Fibroblast of lung (primary cell): ENCODE results near the gene ZNF189. TPM values are rescaled to one million over a fixed set of nuclear protein-coding genes. Genes with fewer than 3 reads are reported as not detected.

ENCODE experiments used
- DNase-seq, 2 donors: peaks; one replicate each; pipeline versions ENCODE4 v3.0.0 to v3.0.0-alpha.2; 2010; ENCODE audit warnings: low read depth in 2 of 2
- H2AFZ ChIP-seq: 2 replicates; pipeline ENCODE4 v1.5.1; 2012; ENCODE audit warnings: low read length, control low read depth, inconsistent platforms
- H3K27ac ChIP-seq: 2 replicates; pipeline ENCODE4 v1.5.1; 2011; ENCODE audit warnings: low read length, control low read depth; ENCODE audit not compliant: insufficient read depth
- H3K27me3 ChIP-seq: 2 replicates; pipeline ENCODE4 v1.5.1; 2011; ENCODE audit warnings: mild to moderate bottlenecking, low read length; ENCODE audit not compliant: control insufficient read depth, insufficient read depth
- H3K36me3 ChIP-seq: 2 replicates; pipeline ENCODE4 v1.5.1; 2011; ENCODE audit warnings: low read length; ENCODE audit not compliant: control insufficient read depth, insufficient read depth
- H3K4me1 ChIP-seq: 2 replicates; pipeline ENCODE4 v1.5.1; 2011; ENCODE audit warnings: low read length; ENCODE audit not compliant: control insufficient read depth, insufficient read depth; ENCODE audit errors: extremely low read depth
- H3K4me2 ChIP-seq: 2 replicates; pipeline ENCODE4 v1.5.1; 2011; ENCODE audit warnings: low read length, control low read depth; ENCODE audit not compliant: insufficient read depth; ENCODE audit errors: extremely low read depth
- H3K4me3 ChIP-seq, 4 experiments: fragments of 200-600 bp in 1 of 4; sonication (generic) in 1 of 4; replicated peaks in 1 of 4; 2 replicates each; pipeline ENCODE4 v1.5.1; 2011 to 2016; ENCODE audit warnings: low read length in 4 of 4, low read depth in 3 of 4, mild to moderate bottlenecking in 3 of 4, control low read depth in 2 of 4, inconsistent platforms in 1 of 4, mixed read lengths in 1 of 4; ENCODE audit not compliant: insufficient read depth in 1 of 4; ENCODE audit errors: control extremely low read depth in 1 of 4
- H3K79me2 ChIP-seq: 2 replicates; pipeline ENCODE4 v1.5.1; 2012; ENCODE audit warnings: mild to moderate bottlenecking, low read length, inconsistent platforms; ENCODE audit not compliant: control insufficient read depth, insufficient read depth
- H3K9ac ChIP-seq: 2 replicates; pipeline ENCODE4 v1.5.1; 2011; ENCODE audit warnings: mild to moderate bottlenecking, low read length, control low read depth; ENCODE audit not compliant: insufficient read depth
- H3K9me3 ChIP-seq: 2 replicates; pipeline ENCODE4 v1.5.1; 2012; ENCODE audit warnings: low read depth, low read length; ENCODE audit not compliant: control insufficient read depth, insufficient read depth
- H4K20me1 ChIP-seq: 2 replicates; pipeline ENCODE4 v1.5.1; 2011; ENCODE audit warnings: low read length; ENCODE audit not compliant: control insufficient read depth, insufficient read depth; ENCODE audit errors: extremely low read depth
- EZH2 ChIP-seq: IDR thresholded peaks from 2 replicates; pipeline ENCODE4 v1.5.1; 2012; ENCODE audit warnings: low read length, control low read depth, mild to moderate bottlenecking; ENCODE audit errors: missing control alignments
- polyA plus RNA-seq, 2 donors: library from polyadenylated mRNA; depleted of rRNA in 1 of 2; stranded (reverse) in 1 of 2; unstranded in 1 of 2; fragments of >200 nt; gene quantifications; 2 replicates each; pipeline ENCODE4 v1.2.1, GENCODE V29; 2011 to 2012; ENCODE audit warnings: missing spikeins in 1 of 2
- total RNA-seq: library from RNA; depleted of rRNA; stranded (reverse); fragments of >200 nt; gene quantifications from 2 replicates; pipeline ENCODE4 v1.2.1, GENCODE V29; 2014
- TF ChIP-seq, protein P1 (sequence below), 2 donors: IDR thresholded peaks in 1 of 2; conservative IDR thresholded peaks in 1 of 2; 1 replicate in 1 of 2; 2 replicates in 1 of 2; pipeline ENCODE4 v1.5.1; 2011 to 2012; ENCODE audit warnings: low read length in 2 of 2, control low read depth in 1 of 2, inconsistent platforms in 1 of 2, low read depth in 1 of 2, mild to moderate bottlenecking in 1 of 2

The ZNF189 gene
- total and polyA plus RNA-seq, 2 donors (not counting 1 experiment from before 2014, with no cell fraction given) = 8.7 to 21.8 TPM

DNA sequence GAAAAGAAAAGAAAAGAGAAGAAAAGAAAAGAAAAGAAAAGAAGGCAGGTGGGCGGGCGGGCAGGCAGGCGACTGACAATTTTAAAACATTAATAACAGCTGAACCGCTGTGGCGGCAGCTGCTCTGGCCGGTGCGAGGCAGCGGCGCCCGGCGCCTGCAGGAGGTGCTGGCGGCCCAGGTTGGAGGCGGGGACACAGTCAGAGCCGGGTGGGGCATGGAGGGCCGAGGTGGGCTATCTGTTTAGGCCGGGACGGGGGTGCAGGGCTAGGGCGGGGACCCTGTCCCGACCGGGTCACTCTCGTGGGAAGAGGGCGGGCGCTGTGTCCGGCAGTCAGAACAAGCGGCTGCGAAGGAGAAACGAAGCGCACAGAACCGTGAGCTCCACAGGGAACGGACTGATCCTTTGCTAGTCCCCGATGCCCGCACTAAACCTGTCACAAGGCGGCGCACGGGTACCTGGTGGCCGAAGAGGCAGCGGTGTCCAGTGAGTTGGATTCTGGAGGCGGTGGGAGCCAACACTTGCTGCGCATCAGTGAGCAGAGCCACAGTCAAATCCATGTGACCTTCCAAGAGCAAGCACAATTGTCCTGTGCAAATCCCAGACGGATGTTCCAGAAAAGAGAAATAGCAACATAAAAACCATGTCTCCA lies 50.5 kb downstream of the ZNF189 start:
- H3K9ac ChIP-seq = no peak overlapping the region
- peak overlapping the region; percentile 22 to 65 (median 44) for H3K4me3 ChIP-seq
- no peaks in the 10 kb centered on the region for H3K4me1 ChIP-seq
- no peaks in the 10 kb centered on the region for H3K79me2 ChIP-seq
- H3K36me3 ChIP-seq = no peaks in the 10 kb centered on the region
- H3K9me3 ChIP-seq = no peaks in the 10 kb centered on the region
- H4K20me1 ChIP-seq = no peaks in the 10 kb centered on the region
- peak; percentile 48 to 58 for DNase-seq
- H3K4me2 ChIP-seq = peak overlapping the region; percentile 18
- H3K27me3 ChIP-seq = peaks cover 2% of the 10 kb centered on the region
- no peak overlapping the region for H3K27ac ChIP-seq
- no peak for TF ChIP-seq EZH2
- TF ChIP-seq, protein P1, sequence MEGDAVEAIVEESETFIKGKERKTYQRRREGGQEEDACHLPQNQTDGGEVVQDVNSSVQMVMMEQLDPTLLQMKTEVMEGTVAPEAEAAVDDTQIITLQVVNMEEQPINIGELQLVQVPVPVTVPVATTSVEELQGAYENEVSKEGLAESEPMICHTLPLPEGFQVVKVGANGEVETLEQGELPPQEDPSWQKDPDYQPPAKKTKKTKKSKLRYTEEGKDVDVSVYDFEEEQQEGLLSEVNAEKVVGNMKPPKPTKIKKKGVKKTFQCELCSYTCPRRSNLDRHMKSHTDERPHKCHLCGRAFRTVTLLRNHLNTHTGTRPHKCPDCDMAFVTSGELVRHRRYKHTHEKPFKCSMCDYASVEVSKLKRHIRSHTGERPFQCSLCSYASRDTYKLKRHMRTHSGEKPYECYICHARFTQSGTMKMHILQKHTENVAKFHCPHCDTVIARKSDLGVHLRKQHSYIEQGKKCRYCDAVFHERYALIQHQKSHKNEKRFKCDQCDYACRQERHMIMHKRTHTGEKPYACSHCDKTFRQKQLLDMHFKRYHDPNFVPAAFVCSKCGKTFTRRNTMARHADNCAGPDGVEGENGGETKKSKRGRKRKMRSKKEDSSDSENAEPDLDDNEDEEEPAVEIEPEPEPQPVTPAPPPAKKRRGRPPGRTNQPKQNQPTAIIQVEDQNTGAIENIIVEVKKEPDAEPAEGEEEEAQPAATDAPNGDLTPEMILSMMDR (conservative IDR thresholded peaks at IDR 0.05 in 1 of 2, IDR thresholded peaks at IDR 0.05 in 1 of 2; ENCODE audit: low read depth in 1 of 2, low read length in 2 of 2) = peak; percentile 56 to 58
- peak overlapping the region; percentile 4 for H2AFZ ChIP-seq

DNA sequence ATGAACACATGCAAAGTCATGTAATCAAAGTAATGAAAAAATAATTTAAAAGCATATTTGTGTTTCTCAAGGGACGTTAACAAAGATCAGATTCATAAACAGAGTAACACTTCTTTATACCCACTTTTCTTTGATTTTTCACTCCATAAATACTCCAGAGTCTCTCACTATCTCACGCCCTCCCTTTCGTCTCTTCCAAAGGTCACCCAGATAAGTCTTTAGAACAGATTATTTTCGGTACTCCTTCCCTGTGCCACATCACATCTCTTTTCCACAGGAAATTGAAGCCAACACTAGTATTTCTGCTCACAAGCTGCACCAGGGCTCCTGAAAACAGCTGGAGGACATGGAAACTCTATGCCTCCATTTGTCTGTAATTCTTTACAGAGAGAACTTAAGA lies 52.3 kb downstream of the ZNF189 start:
- Histone ChIP-seq H3K27ac (no peak overlapping the region), H4K20me1 (no peaks in the 10 kb centered on the region), H3K36me3 (no peaks in the 10 kb centered on the region)

GRCh38 chr9:101451498-101451897 lies 52.8 kb downstream of the ZNF189 start:
- no peaks in the 10 kb centered on the region for H4K20me1 ChIP-seq
- H3K4me2 ChIP-seq = no peak overlapping the region
- DNase-seq = no peak
- no peaks in the 10 kb centered on the region for H3K36me3 ChIP-seq
- no peak overlapping the region for H3K4me3 ChIP-seq
- TF ChIP-seq, protein P1 (conservative IDR thresholded peaks at IDR 0.05 in 1 of 2, IDR thresholded peaks at IDR 0.05 in 1 of 2; ENCODE audit: low read depth in 1 of 2, low read length in 2 of 2) = no peak
- TF ChIP-seq EZH2 = no peak
- H3K9ac ChIP-seq = no peak overlapping the region
- H3K9me3 ChIP-seq = no peaks in the 10 kb centered on the region
- no peak overlapping the region for H3K27ac ChIP-seq
- no peak overlapping the region for H2AFZ ChIP-seq
- no peaks in the 10 kb centered on the region for H3K4me1 ChIP-seq
- no peaks in the 10 kb centered on the region for H3K79me2 ChIP-seq
- peaks cover 2% of the 10 kb centered on the region for H3K27me3 ChIP-seq

More for the DNA sequence above, 52.3 kb downstream of the ZNF189 start:
- H3K4me1 ChIP-seq = no peaks in the 10 kb centered on the region
- no peaks in the 10 kb centered on the region for H3K9me3 ChIP-seq
- H3K9ac ChIP-seq = no peak overlapping the region
- H3K4me2 ChIP-seq = no peak overlapping the region
- H2AFZ ChIP-seq = no peak overlapping the region
- DNase-seq = no peak
- no peak for TF ChIP-seq EZH2
- TF ChIP-seq, protein P1 (conservative IDR thresholded peaks at IDR 0.05 in 1 of 2, IDR thresholded peaks at IDR 0.05 in 1 of 2; ENCODE audit: low read depth in 1 of 2, low read length in 2 of 2) = no peak
- H3K79me2 ChIP-seq = no peaks in the 10 kb centered on the region
- no peak overlapping the region for H3K4me3 ChIP-seq
- peaks cover 2% of the 10 kb centered on the region for H3K27me3 ChIP-seq
